ENCODE data around the gene DDX51. TPM values are rescaled to one million over a fixed set of nuclear protein-coding genes. Genes with fewer than 3 reads are reported as not detected.

Gene DDX51
- total and polyA plus RNA-seq, 2 donors (not counting 1 experiment from before 2014, with no cell fraction given): 46.3 to 60.8 TPM

DNA sequence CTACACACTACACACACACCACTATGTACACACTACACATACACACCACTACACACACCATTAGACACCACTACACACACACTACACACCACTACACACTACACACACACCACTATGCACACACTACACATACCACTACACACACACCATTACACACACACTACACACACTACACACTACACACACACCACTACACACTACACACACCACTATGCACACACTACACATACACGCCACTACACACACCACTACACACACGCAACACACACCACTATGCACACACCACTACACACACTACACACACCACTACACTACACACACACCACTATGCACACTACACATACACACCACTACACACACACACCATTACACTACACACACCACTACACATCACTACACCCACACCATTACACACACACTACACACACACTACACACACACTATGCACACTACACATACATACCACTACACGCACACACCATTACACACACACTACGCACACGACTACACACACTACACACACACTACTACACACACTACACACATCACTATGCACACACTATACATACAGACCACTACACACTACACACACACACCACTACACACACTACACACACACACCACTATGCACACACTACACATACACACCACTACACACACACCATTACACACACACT, 13.8 kb upstream of the DDX51 start:
- peaks cover 0 to 19% (median 0%) of the 10 kb centered on the region in 3 donors for H3K9me3 ChIP-seq (ENCODE audit: control extremely low read depth in 1 of 3, control insufficient read depth in 2 of 3, insufficient read depth in 1 of 3, low read length in 2 of 3)
- no peak overlapping the region for H3K4me3 Mint-ChIP-seq
- WGBS (ENCODE audit: insufficient coverage): 99% methylated on average over 5 of the region's 5 CpGs
- peaks cover 9% of the 10 kb centered on the region for H3K4me1 Mint-ChIP-seq
- no peak for DNase-seq
- no peak overlapping the region for H3K27ac ChIP-seq (ENCODE audit: low read length in 2 of 2)
- ChIA-PET CTCF (no interaction called here), POLR2A (no interaction called here)
- no peaks in the 10 kb centered on the region for H3K27me3 ChIP-seq (replicated peaks in 1 of 4; ENCODE audit: control extremely low read depth in 1 of 4, control insufficient read depth in 3 of 4, insufficient read depth in 4 of 4, low read length in 3 of 4)
- peaks cover 3 to 11% of the 10 kb centered on the region in 2 donors for H3K4me1 ChIP-seq (ENCODE audit: control insufficient read depth in 2 of 2, insufficient read depth in 2 of 2, low read length in 2 of 2)
- no peaks in the 10 kb centered on the region for H3K9me3 Mint-ChIP-seq (ENCODE audit: insufficient read depth)
- H3K79me2 ChIP-seq (ENCODE audit: control insufficient read depth, insufficient read depth, low read length): peaks cover 10% of the 10 kb centered on the region
- intact Hi-C loops (cut with micrococcal nuclease): no loop called here
- no peaks in the 10 kb centered on the region for H3K27me3 Mint-ChIP-seq
- no peak overlapping the region for H3K9ac ChIP-seq (ENCODE audit: low read length)
- ATAC-seq (ENCODE audit: low read depth): no peak
- no peak overlapping the region for H3K4me3 ChIP-seq (ENCODE audit: control extremely low read depth in 1 of 5, extremely low read depth in 1 of 5, insufficient read depth in 1 of 5, low read depth in 2 of 5, low read length in 4 of 5)
- no peak overlapping the region for H3K27ac Mint-ChIP-seq
- H2AFZ ChIP-seq (ENCODE audit: insufficient read depth, low read depth, low read length, poor library complexity, severe bottlenecking): no peak overlapping the region
- H4K20me1 ChIP-seq (ENCODE audit: control insufficient read depth, insufficient read depth, low read length, poor library complexity, severe bottlenecking): peaks cover 4% of the 10 kb centered on the region
- H3K4me2 ChIP-seq (replicated peaks; ENCODE audit: low read depth, low read length, poor library complexity, severe bottlenecking): no peak overlapping the region
- peaks cover 7 to 22% of the 10 kb centered on the region in 2 experiments for H3K36me3 ChIP-seq (replicated peaks in 1 of 2; ENCODE audit: control extremely low read depth in 1 of 2, control insufficient read depth in 1 of 2, extremely low read depth in 1 of 2, insufficient read depth in 2 of 2, low read length in 1 of 2)
- TF ChIP-seq, protein P1, sequence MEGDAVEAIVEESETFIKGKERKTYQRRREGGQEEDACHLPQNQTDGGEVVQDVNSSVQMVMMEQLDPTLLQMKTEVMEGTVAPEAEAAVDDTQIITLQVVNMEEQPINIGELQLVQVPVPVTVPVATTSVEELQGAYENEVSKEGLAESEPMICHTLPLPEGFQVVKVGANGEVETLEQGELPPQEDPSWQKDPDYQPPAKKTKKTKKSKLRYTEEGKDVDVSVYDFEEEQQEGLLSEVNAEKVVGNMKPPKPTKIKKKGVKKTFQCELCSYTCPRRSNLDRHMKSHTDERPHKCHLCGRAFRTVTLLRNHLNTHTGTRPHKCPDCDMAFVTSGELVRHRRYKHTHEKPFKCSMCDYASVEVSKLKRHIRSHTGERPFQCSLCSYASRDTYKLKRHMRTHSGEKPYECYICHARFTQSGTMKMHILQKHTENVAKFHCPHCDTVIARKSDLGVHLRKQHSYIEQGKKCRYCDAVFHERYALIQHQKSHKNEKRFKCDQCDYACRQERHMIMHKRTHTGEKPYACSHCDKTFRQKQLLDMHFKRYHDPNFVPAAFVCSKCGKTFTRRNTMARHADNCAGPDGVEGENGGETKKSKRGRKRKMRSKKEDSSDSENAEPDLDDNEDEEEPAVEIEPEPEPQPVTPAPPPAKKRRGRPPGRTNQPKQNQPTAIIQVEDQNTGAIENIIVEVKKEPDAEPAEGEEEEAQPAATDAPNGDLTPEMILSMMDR (IDR thresholded peaks at IDR 0.05): no peak
- no peak for TF ChIP-seq EZH2 (IDR thresholded peaks at IDR 0.05; ENCODE audit: borderline replicate concordance, insufficient read depth, low read depth, low read length, poor library complexity, severe bottlenecking)

DNA sequence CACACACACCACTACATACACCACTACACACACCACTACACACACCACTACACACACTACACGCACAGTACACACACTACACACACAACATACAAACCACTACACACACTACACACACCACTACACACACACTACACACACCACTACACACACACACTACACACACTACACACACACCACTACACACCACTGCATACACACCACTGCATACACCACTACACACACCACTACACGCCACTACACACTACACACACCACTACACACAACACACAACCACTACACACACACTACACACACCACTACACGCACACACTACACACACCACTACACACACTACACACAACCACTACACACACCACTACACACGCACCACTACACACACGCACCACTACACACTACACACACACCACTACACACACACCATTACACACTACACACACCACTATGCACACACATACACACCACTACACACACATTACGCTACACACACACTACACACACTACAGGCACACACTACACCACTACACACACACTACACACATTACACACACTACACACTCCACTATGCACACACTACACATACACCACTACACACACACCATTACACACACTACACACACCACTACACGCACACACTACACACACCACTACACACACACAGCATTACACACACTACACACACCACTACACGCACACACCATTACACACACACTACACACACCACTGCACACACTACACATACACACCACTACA, 12.6 kb upstream of the DDX51 start:
- ChIA-PET POLR2A (no interaction called here), CTCF (no interaction called here)
- 91% methylated on average over 8 of the region's 8 CpGs for WGBS (ENCODE audit: insufficient coverage)
- peaks cover 0 to 9% (median 0%) of the 10 kb centered on the region in 3 donors for H3K9me3 ChIP-seq (ENCODE audit: control extremely low read depth in 1 of 3, control insufficient read depth in 2 of 3, insufficient read depth in 1 of 3, low read length in 2 of 3)
- Mint-ChIP-seq H3K27me3 (no peaks in the 10 kb centered on the region), H3K4me3 (no peak overlapping the region), H3K27ac (no peak overlapping the region), H3K9me3 (ENCODE audit: insufficient read depth) (no peaks in the 10 kb centered on the region), H3K4me1 (peaks cover 9% of the 10 kb centered on the region)
- H2AFZ ChIP-seq (ENCODE audit: insufficient read depth, low read depth, low read length, poor library complexity, severe bottlenecking): no peak overlapping the region
- no peak overlapping the region for H3K9ac ChIP-seq (ENCODE audit: low read length)
- no peak overlapping the region for H3K4me3 ChIP-seq (ENCODE audit: control extremely low read depth in 1 of 5, extremely low read depth in 1 of 5, insufficient read depth in 1 of 5, low read depth in 2 of 5, low read length in 4 of 5)
- H3K4me1 ChIP-seq (ENCODE audit: control insufficient read depth in 2 of 2, insufficient read depth in 2 of 2, low read length in 2 of 2): peaks cover 3 to 11% of the 10 kb centered on the region in 2 donors
- peaks cover 7 to 31% of the 10 kb centered on the region in 2 experiments for H3K36me3 ChIP-seq (replicated peaks in 1 of 2; ENCODE audit: control extremely low read depth in 1 of 2, control insufficient read depth in 1 of 2, extremely low read depth in 1 of 2, insufficient read depth in 2 of 2, low read length in 1 of 2)
- DNase-seq (no peak), ATAC-seq (ENCODE audit: low read depth) (no peak)
- no peak overlapping the region for H3K4me2 ChIP-seq (replicated peaks; ENCODE audit: low read depth, low read length, poor library complexity, severe bottlenecking)
- no peak overlapping the region for H3K27ac ChIP-seq (ENCODE audit: low read length in 2 of 2)
- H3K27me3 ChIP-seq (replicated peaks in 1 of 4; ENCODE audit: control extremely low read depth in 1 of 4, control insufficient read depth in 3 of 4, insufficient read depth in 4 of 4, low read length in 3 of 4): no peaks in the 10 kb centered on the region
- peaks cover 4% of the 10 kb centered on the region for H4K20me1 ChIP-seq (ENCODE audit: control insufficient read depth, insufficient read depth, low read length, poor library complexity, severe bottlenecking)
- H3K79me2 ChIP-seq (ENCODE audit: control insufficient read depth, insufficient read depth, low read length): peaks cover 17% of the 10 kb centered on the region
- intact Hi-C loops (cut with micrococcal nuclease): no loop called here
- TF ChIP-seq, protein P1 (IDR thresholded peaks at IDR 0.05): no peak
- no peak for TF ChIP-seq EZH2 (IDR thresholded peaks at IDR 0.05; ENCODE audit: borderline replicate concordance, insufficient read depth, low read depth, low read length, poor library complexity, severe bottlenecking)

Measured in B cell (primary cell).